Neural progenitor cell (in vitro differentiated cells): Measurements from ENCODE around the gene EHMT2. TPM values are rescaled to one million over a fixed set of nuclear protein-coding genes. Genes with fewer than 3 reads are reported as not detected.

Source experiments
- DNase-seq: peaks from one replicate; pipeline ENCODE4 v3.0.0-alpha.2; 2016; ENCODE audit warnings: low spot score
- H2AFZ ChIP-seq: fragments of 200-600 bp; sonication (generic); replicated peaks from 2 replicates; pipeline ENCODE4 v1.6.1; 2016; ENCODE audit warnings: antibody characterized with exemption
- H3F3A ChIP-seq: fragments of 200-600 bp; sonication (generic); 2 replicates; pipeline ENCODE4 v1.6.1; 2016; ENCODE audit warnings: antibody characterized with exemption, low read depth
- H3K27ac ChIP-seq: fragments of 200-600 bp; sonication (generic); 2 replicates; pipeline ENCODE4 v1.5.1; 2016; ENCODE audit warnings: mild to moderate bottlenecking
- H3K27me3 ChIP-seq: fragments of 200-600 bp; sonication (generic); 2 replicates; pipeline ENCODE4 v1.6.1; 2016; ENCODE audit warnings: mild to moderate bottlenecking, moderate library complexity
- H3K36me3 ChIP-seq: fragments of 200-600 bp; sonication (generic); 2 replicates; pipeline ENCODE4 v1.5.1; 2016
- H3K4me1 ChIP-seq: fragments of 200-600 bp; sonication (generic); 2 replicates; pipeline ENCODE4 v1.6.1; 2016; ENCODE audit warnings: mixed run types
- H3K4me2 ChIP-seq: fragments of 200-600 bp; sonication (generic); 2 replicates; pipeline ENCODE4 v1.6.1; 2016
- H3K4me3 ChIP-seq: fragments of 200-600 bp; sonication (generic); 2 replicates; pipeline ENCODE4 v1.5.1; 2016
- H3K79me2 ChIP-seq: fragments of 200-600 bp; sonication (generic); 2 replicates; pipeline ENCODE4 v1.6.1; 2016; ENCODE audit warnings: low read depth
- H3K9ac ChIP-seq: fragments of 200-600 bp; sonication (generic); 2 replicates; pipeline ENCODE4 v1.6.1; 2016
- H3K9me3 ChIP-seq: fragments of 200-600 bp; sonication (generic); 2 replicates; pipeline ENCODE4 v1.5.1; 2016; ENCODE audit warnings: low read depth
- H4K20me1 ChIP-seq: fragments of 200-600 bp; sonication (generic); 2 replicates; pipeline ENCODE4 v1.6.1; 2016; ENCODE audit warnings: low read depth
- H3K27ac Mint-ChIP-seq: 3 replicates; pipeline ENCODE4 v1.8.0; 2021; ENCODE audit warnings: mixed read lengths
- H3K27me3 Mint-ChIP-seq: 2 replicates; pipeline ENCODE4 v1.8.0; 2022; ENCODE audit warnings: low read depth, mild to moderate bottlenecking, inconsistent platforms, moderate library complexity, mixed read lengths; ENCODE audit not compliant: insufficient read depth
- H3K36me3 Mint-ChIP-seq: 3 replicates; pipeline ENCODE4 v1.8.0; 2021; ENCODE audit warnings: mixed read lengths
- H3K4me1 Mint-ChIP-seq: 3 replicates; pipeline ENCODE4 v1.8.0; 2021; ENCODE audit warnings: mixed read lengths
- H3K4me3 Mint-ChIP-seq: 3 replicates; pipeline ENCODE4 v1.8.0; 2021; ENCODE audit warnings: mild to moderate bottlenecking, moderate library complexity, mixed read lengths
- H3K9me3 Mint-ChIP-seq: 3 replicates; pipeline ENCODE4 v1.8.0; 2020; ENCODE audit warnings: mixed read lengths
- EZH2 ChIP-seq: fragments of 200-600 bp; sonication (generic); IDR thresholded peaks from 2 replicates; pipeline ENCODE4 v1.6.1; 2017; ENCODE audit warnings: antibody characterized with exemption, mild to moderate bottlenecking, moderate library complexity
- EZH2phosphoT487 ChIP-seq: fragments of 200-600 bp; sonication (generic); IDR thresholded peaks from 2 replicates; pipeline ENCODE4 v1.6.1; 2017; ENCODE audit warnings: antibody characterized with exemption
- total RNA-seq: library from RNA; depleted of rRNA; stranded (reverse); fragments of >200 nt; gene quantifications from 2 replicates; pipeline ENCODE4 v1.2.3, GENCODE V29; 2015; ENCODE audit warnings: low replicate concordance
- TF ChIP-seq, protein P1 (sequence below): fragments of 200-600 bp; sonication (generic); IDR thresholded peaks from 2 replicates; pipeline ENCODE4 v1.5.1; 2017; ENCODE audit warnings: antibody characterized with exemption, mild to moderate bottlenecking

The EHMT2 gene
- total RNA-seq: 93.3 and 189 TPM in 2 replicates

DNA sequence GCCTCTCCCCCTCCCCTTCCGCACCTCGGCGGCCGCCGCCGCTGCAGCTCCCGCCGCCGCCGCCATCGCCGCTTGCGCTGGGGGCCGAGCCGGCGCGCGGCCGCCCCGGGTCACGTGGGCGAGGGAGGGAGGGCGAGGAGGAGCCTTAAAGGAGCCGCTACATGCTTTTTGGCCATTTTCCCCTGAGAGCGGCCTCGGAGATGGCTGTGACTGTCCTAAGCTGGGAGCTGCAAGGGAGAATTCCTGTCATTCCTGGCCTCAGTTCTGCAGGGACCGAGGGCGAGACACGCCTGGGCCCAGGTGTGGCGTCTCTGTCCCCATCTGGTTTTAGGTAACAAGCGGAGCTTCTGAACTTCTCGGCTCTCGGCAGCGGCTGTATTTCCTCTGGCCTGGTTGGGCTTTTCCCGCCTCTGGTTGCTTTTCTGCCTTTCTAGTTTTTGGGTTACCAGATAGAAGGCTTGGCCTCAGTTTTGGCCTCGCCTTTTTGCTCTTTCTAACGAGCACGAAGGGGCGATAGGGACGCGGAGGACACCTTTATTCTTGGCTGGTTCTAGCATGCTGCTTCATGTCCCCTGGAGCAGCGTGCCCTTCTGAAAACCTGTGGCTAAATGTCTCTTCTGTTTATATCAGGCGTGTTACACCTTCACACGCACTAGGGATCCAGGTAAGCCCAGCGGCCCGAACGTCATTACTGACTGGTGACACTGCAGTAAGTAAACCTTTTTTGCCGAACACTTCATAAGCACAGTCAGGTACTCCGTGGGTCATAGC is at the start of gene EHMT2:
Gene EHMT2 (minus strand): TSS at position 87 of the 771 bp plus-strand sequence. CDS start 21 bp downstream, at position 66.
- Histone ChIP-seq H3K4me3 (peak within 1 kb of the TSS; percentile 83), H3K27me3 (no peaks in the 10 kb centered on the region), H4K20me1 (peaks cover 42% of the 10 kb centered on the region), H3K9me3 (no peaks in the 10 kb centered on the region), H3K9ac (peak within 1 kb of the TSS; percentile 73), H3K79me2 (peaks cover 75% of the 10 kb centered on the region), H3K36me3 (peaks cover 22% of the 10 kb centered on the region), H3K4me2 (peak within 1 kb of the TSS; percentile 99), H3K27ac (no peak within 1 kb of the TSS), H3K4me1 (peaks cover 24% of the 10 kb centered on the region), H2AFZ (peak within 1 kb of the TSS; percentile 96), H3F3A (peaks cover 56% of the 10 kb centered on the region)
- Mint-ChIP-seq H3K4me1 (peaks cover 39% of the 10 kb centered on the region), H3K36me3 (peaks cover 14% of the 10 kb centered on the region), H3K27me3 (no peaks in the 10 kb centered on the region), H3K27ac (peak within 1 kb of the TSS; percentile 89), H3K9me3 (no peaks in the 10 kb centered on the region), H3K4me3 (peak within 1 kb of the TSS; percentile 98)
- TF ChIP-seq, protein P1, sequence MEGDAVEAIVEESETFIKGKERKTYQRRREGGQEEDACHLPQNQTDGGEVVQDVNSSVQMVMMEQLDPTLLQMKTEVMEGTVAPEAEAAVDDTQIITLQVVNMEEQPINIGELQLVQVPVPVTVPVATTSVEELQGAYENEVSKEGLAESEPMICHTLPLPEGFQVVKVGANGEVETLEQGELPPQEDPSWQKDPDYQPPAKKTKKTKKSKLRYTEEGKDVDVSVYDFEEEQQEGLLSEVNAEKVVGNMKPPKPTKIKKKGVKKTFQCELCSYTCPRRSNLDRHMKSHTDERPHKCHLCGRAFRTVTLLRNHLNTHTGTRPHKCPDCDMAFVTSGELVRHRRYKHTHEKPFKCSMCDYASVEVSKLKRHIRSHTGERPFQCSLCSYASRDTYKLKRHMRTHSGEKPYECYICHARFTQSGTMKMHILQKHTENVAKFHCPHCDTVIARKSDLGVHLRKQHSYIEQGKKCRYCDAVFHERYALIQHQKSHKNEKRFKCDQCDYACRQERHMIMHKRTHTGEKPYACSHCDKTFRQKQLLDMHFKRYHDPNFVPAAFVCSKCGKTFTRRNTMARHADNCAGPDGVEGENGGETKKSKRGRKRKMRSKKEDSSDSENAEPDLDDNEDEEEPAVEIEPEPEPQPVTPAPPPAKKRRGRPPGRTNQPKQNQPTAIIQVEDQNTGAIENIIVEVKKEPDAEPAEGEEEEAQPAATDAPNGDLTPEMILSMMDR: no peak
- no peak for TF ChIP-seq EZH2
- TF ChIP-seq EZH2phosphoT487: no peak
- DNase-seq: peak; percentile 96

DNA sequence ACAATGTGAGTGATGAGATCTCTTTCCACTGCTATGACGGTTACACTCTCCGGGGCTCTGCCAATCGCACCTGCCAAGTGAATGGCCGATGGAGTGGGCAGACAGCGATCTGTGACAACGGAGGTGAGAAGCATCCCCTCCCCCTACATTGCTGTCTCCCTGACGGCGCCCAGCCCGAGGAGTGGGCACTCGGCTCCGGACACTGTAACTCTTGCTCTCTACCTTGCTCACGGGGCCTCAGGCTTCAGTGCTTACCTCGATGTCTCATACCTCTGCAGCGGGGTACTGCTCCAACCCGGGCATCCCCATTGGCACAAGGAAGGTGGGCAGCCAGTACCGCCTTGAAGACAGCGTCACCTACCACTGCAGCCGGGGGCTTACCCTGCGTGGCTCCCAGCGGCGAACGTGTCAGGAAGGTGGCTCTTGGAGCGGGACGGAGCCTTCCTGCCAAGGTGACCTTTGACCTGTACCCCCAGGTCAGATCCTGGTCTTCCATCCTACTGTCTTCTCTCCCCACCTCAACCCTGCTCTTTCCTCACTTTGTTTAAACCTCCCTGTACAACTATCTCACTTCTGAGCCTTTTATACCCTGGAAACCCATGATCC is 49.7 kb upstream of the EHMT2 start:
- Histone ChIP-seq H3K27ac (no peak overlapping the region), H2AFZ (no peak overlapping the region), H4K20me1 (no peaks in the 10 kb centered on the region), H3K4me2 (no peak overlapping the region), H3K79me2 (no peaks in the 10 kb centered on the region), H3K36me3 (no peaks in the 10 kb centered on the region), H3K4me1 (no peaks in the 10 kb centered on the region), H3K4me3 (no peak overlapping the region), H3K9me3 (no peaks in the 10 kb centered on the region), H3K9ac (no peak overlapping the region), H3K27me3 (peaks cover 17% of the 10 kb centered on the region), H3F3A (no peaks in the 10 kb centered on the region)
- no peak for DNase-seq
- Mint-ChIP-seq H3K27ac (peak overlapping the region; percentile 20), H3K9me3 (no peaks in the 10 kb centered on the region), H3K27me3 (peaks cover 20% of the 10 kb centered on the region), H3K4me1 (peaks cover 10% of the 10 kb centered on the region), H3K4me3 (peak overlapping the region; percentile 22), H3K36me3 (peaks cover 2% of the 10 kb centered on the region)
- TF ChIP-seq EZH2 (no peak), EZH2phosphoT487 (no peak)
- TF ChIP-seq, protein P1: no peak

DNA sequence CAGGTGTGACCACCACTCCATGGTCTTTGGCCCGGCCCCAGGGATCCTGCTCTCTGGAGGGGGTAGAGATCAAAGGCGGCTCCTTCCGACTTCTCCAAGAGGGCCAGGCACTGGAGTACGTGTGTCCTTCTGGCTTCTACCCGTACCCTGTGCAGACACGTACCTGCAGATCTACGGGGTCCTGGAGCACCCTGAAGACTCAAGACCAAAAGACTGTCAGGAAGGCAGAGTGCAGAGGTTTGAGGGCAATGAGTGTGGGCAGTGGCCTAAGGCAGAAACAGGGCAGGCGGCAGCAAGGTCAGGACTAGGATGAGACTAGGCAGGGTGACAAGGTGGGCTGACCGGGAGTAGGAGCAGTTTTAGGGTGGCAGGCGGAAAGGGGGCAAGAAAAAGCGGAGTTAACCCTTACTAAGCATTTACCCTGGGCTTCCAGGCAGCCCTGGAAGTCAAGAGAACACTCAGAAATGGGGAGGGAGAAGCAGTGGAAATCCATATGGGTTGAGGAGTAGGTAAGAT is 48.9 kb upstream of the EHMT2 start:
- Mint-ChIP-seq H3K4me1 (peaks cover 12% of the 10 kb centered on the region), H3K4me3 (no peak overlapping the region), H3K27me3 (peaks cover 21% of the 10 kb centered on the region), H3K36me3 (peaks cover 2% of the 10 kb centered on the region), H3K9me3 (no peaks in the 10 kb centered on the region), H3K27ac (no peak overlapping the region)
- no peaks in the 10 kb centered on the region for H3K79me2 ChIP-seq
- DNase-seq: no peak
- H3K27ac ChIP-seq: no peak overlapping the region
- H2AFZ ChIP-seq: no peak overlapping the region
- H3K4me2 ChIP-seq: no peak overlapping the region
- H3K4me3 ChIP-seq: no peak overlapping the region
- H3K9ac ChIP-seq: no peak overlapping the region
- TF ChIP-seq, protein P1: no peak
- TF ChIP-seq EZH2 (no peak), EZH2phosphoT487 (no peak)
- H3K36me3 ChIP-seq: no peaks in the 10 kb centered on the region
- no peaks in the 10 kb centered on the region for H3F3A ChIP-seq
- H4K20me1 ChIP-seq: no peaks in the 10 kb centered on the region
- no peaks in the 10 kb centered on the region for H3K4me1 ChIP-seq
- H3K27me3 ChIP-seq: peaks cover 17% of the 10 kb centered on the region
- H3K9me3 ChIP-seq: no peaks in the 10 kb centered on the region
